B cell (primary cell): ENCODE data around the gene CMYA5. TPM values are rescaled to one million over a fixed set of nuclear protein-coding genes. Genes with fewer than 3 reads are reported as not detected.

Experiments used
- ATAC-seq: fragments of 200-7000 bp; cut with Tn5 transposase; one replicate; pipeline ENCODE4 v1.10.0; 2021; ENCODE audit warnings: low read depth, mild to moderate bottlenecking, moderate number of reproducible peaks, moderate library complexity
- CTCF ChIA-PET: fragments of 350-600 bp; sonication (Branson Sonifier 250); formaldehyde crosslinking; loops from one replicate; lab custom pipeline; 2021; ENCODE audit warnings: antibody characterized with exemption, inconsistent platforms; lab: Charles Lee
- POLR2A ChIA-PET: fragments of 350-600 bp; sonication (Branson Sonifier 250); formaldehyde crosslinking; loops from one replicate; lab custom pipeline; 2021; ENCODE audit warnings: antibody characterized with exemption; lab: Charles Lee
- DNase-seq: peaks from one replicate; pipeline ENCODE4 v3.0.0; 2013
- H2AFZ ChIP-seq: 2 replicates; pipeline ENCODE4 v1.6.1; 2012; ENCODE audit warnings: mild to moderate bottlenecking, low read depth, low read length; ENCODE audit not compliant: insufficient read depth, poor library complexity, severe bottlenecking
- H3K27ac ChIP-seq, 2 donors: 1 replicate in 1 of 2; 2 replicates in 1 of 2; pipeline ENCODE4 v1.5.1; 2012 to 2013; ENCODE audit warnings: low read length in 2 of 2, mild to moderate bottlenecking in 2 of 2, moderate library complexity in 1 of 2
- H3K27me3 ChIP-seq, 4 experiments: fragments of 200-600 bp in 1 of 4; sonication (generic) in 1 of 4; replicated peaks in 1 of 4; 1 replicate in 2 of 4; 2 replicates in 2 of 4; pipeline versions ENCODE4 v1.6.1 to v1.7.0; 2013 to 2016; ENCODE audit warnings: low read length in 3 of 4, mild to moderate bottlenecking in 2 of 4, mixed read lengths in 1 of 4, moderate library complexity in 1 of 4; ENCODE audit not compliant: insufficient read depth in 4 of 4, control insufficient read depth in 3 of 4; ENCODE audit errors: control extremely low read depth in 1 of 4
- H3K36me3 ChIP-seq, 2 experiments: replicated peaks in 1 of 2; 1 replicate in 1 of 2; 2 replicates in 1 of 2; pipeline versions ENCODE4 v1.6.1 to v1.7.1; 2013; ENCODE audit warnings: low read length in 1 of 2; ENCODE audit not compliant: insufficient read depth in 2 of 2, control insufficient read depth in 1 of 2; ENCODE audit errors: control extremely low read depth in 1 of 2, extremely low read depth in 1 of 2
- H3K4me1 ChIP-seq, 2 donors: fragments of 200-600 bp in 1 of 2; sonication (generic) in 1 of 2; 1 replicate in 1 of 2; 2 replicates in 1 of 2; pipeline versions ENCODE4 v1.5.1 to v1.6.1; 2013 to 2017; ENCODE audit warnings: low read length in 2 of 2; ENCODE audit not compliant: control insufficient read depth in 2 of 2, insufficient read depth in 2 of 2
- H3K4me2 ChIP-seq: replicated peaks from 2 replicates; pipeline ENCODE3; 2012; ENCODE audit warnings: mild to moderate bottlenecking, low read depth, low read length; ENCODE audit not compliant: poor library complexity, severe bottlenecking
- H3K4me3 ChIP-seq, 5 experiments: fragments of 200-600 bp in 1 of 5; sonication (generic) in 1 of 5; 1 replicate in 3 of 5; 2 replicates in 2 of 5; pipeline versions ENCODE4 v1.5.1 to v1.7.0; 2011 to 2016; ENCODE audit warnings: low read length in 4 of 5, mild to moderate bottlenecking in 4 of 5, low read depth in 2 of 5, control low read depth in 1 of 5, moderate library complexity in 1 of 5; ENCODE audit not compliant: insufficient read depth in 1 of 5; ENCODE audit errors: control extremely low read depth in 1 of 5, extremely low read depth in 1 of 5
- H3K79me2 ChIP-seq: fragments of 200-600 bp; sonication (generic); one replicate; pipeline ENCODE4 v1.6.0; 2016; ENCODE audit warnings: low read length; ENCODE audit not compliant: control insufficient read depth, insufficient read depth
- H3K9ac ChIP-seq: fragments of 200-600 bp; sonication (generic); 2 replicates; pipeline ENCODE4 v1.6.1; 2017; ENCODE audit warnings: mild to moderate bottlenecking, low read length, moderate library complexity
- H3K9me3 ChIP-seq, 3 donors: one replicate each; pipeline versions ENCODE4 v1.6.1 to v1.7.1; 2013; ENCODE audit warnings: low read length in 2 of 3; ENCODE audit not compliant: control insufficient read depth in 2 of 3, insufficient read depth in 1 of 3; ENCODE audit errors: control extremely low read depth in 1 of 3
- H4K20me1 ChIP-seq: 2 replicates; pipeline ENCODE4 v1.6.0; 2012; ENCODE audit warnings: mild to moderate bottlenecking, low read length; ENCODE audit not compliant: insufficient read depth, control insufficient read depth, poor library complexity, severe bottlenecking
- H3K27ac Mint-ChIP-seq: one replicate; pipeline ENCODE4 v1.8.0; 2021; ENCODE audit warnings: mixed read lengths
- H3K27me3 Mint-ChIP-seq: one replicate; pipeline ENCODE4 v1.8.0; 2021; ENCODE audit warnings: mixed read lengths
- H3K4me1 Mint-ChIP-seq: one replicate; pipeline ENCODE4 v1.8.0; 2021; ENCODE audit warnings: mixed read lengths
- H3K4me3 Mint-ChIP-seq: one replicate; pipeline ENCODE4 v1.8.0; 2021; ENCODE audit warnings: mixed read lengths
- H3K9me3 Mint-ChIP-seq: one replicate; pipeline ENCODE4 v1.8.0; 2022; ENCODE audit warnings: mixed read lengths; ENCODE audit not compliant: insufficient read depth
- EZH2 ChIP-seq: IDR thresholded peaks from 2 replicates; pipeline ENCODE4 v1.6.1; 2012; ENCODE audit warnings: borderline replicate concordance, low read depth, mild to moderate bottlenecking, moderate library complexity, low read length; ENCODE audit not compliant: insufficient read depth, poor library complexity, severe bottlenecking
- WGBS: methylation state at CpG from one replicate; pipeline ENCODE4 v1.1.5; 2013; ENCODE audit warnings: missing lambda C conversion rate; ENCODE audit not compliant: insufficient coverage; 5-methylcytosine and 5-hydroxymethylcytosine counted together
- intact Hi-C: fragments of 100-400 bp; cut with micrococcal nuclease; formaldehyde crosslinking; loops from one replicate; pipeline ENCODE4 v1.10.0; 2022
- polyA plus RNA-seq: library from polyadenylated mRNA; depleted of rRNA; stranded (reverse); fragments of >200 nt; gene quantifications from 2 replicates; pipeline ENCODE4 v1.2.3, GENCODE V29; 2012
- total RNA-seq, 2 donors: library from RNA; stranded (reverse); fragments of 120-200 nt in 1 of 2; gene quantifications; 1 replicate in 1 of 2; 2 replicates in 1 of 2; pipeline versions ENCODE4 v1.2.3 to v1.2.4, GENCODE V29; 2013 to 2022
- TF ChIP-seq, protein P1 (sequence below): fragments of 200-600 bp; IDR thresholded peaks from one replicate; pipeline ENCODE4 v1.8.0; 2022; ENCODE audit warnings: antibody characterized with exemption, mild to moderate bottlenecking

CMYA5 gene
- total and polyA plus RNA-seq, 2 donors (not counting 1 experiment from before 2014, with no cell fraction given) = 0.01 to 0.25 TPM

DNA sequence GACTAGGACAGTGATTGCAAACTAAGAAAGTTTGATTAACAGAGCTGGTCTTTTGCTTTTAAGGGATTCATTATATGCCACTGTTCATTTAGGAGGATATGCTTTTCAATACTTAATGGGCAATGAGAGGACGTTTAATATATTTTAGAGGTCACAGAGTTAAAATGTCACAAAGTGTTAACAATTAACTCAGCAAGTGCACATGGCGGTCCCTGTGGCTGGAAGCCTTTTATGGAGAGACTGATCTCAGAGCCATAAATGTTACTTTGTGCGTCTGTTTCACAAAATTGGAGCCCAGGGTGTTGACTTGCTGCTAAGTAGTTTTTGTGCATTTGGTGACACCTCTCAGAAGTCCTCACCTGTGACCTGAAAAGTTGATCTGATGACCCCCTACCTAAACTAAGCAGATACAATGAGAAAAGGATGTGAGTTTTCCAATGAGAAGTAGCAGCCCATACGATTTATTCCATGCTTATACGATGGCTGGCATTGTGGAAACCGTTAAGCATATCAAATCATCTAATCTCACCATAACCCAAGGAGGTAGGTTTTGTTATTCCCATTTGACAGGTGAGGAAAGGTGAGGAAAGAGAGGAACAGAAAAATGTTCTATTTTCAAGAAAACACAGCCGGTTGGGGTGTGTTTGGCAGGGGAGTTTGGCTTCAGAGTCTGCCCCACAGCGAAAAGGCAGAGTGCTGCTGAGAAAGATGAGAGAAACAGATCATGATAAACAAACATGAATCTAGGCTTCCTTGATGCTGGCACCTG lies 64.4 kb downstream of the CMYA5 start:
- intact Hi-C loops = no loop called here
- Mint-ChIP-seq H3K9me3 (no peaks in the 10 kb centered on the region), H3K27ac (no peak overlapping the region), H3K4me3 (no peak overlapping the region), H3K27me3 (peaks cover 17% of the 10 kb centered on the region), H3K4me1 (no peaks in the 10 kb centered on the region)
- Histone ChIP-seq H2AFZ (no peak overlapping the region), H3K36me3 (no peaks in the 10 kb centered on the region), H3K9ac (no peak overlapping the region), H3K27me3 (peaks cover 0 to 4% (median 1%) of the 10 kb centered on the region in 4 experiments), H4K20me1 (no peaks in the 10 kb centered on the region), H3K27ac (no peak overlapping the region), H3K4me2 (no peak overlapping the region), H3K4me3 (no peak overlapping the region), H3K9me3 (no peaks in the 10 kb centered on the region), H3K4me1 (no peaks in the 10 kb centered on the region), H3K79me2 (no peaks in the 10 kb centered on the region)
- WGBS = 89% methylated on average over 3 of the region's 8 CpGs
- TF ChIP-seq EZH2 = no peak
- TF ChIP-seq, protein P1, sequence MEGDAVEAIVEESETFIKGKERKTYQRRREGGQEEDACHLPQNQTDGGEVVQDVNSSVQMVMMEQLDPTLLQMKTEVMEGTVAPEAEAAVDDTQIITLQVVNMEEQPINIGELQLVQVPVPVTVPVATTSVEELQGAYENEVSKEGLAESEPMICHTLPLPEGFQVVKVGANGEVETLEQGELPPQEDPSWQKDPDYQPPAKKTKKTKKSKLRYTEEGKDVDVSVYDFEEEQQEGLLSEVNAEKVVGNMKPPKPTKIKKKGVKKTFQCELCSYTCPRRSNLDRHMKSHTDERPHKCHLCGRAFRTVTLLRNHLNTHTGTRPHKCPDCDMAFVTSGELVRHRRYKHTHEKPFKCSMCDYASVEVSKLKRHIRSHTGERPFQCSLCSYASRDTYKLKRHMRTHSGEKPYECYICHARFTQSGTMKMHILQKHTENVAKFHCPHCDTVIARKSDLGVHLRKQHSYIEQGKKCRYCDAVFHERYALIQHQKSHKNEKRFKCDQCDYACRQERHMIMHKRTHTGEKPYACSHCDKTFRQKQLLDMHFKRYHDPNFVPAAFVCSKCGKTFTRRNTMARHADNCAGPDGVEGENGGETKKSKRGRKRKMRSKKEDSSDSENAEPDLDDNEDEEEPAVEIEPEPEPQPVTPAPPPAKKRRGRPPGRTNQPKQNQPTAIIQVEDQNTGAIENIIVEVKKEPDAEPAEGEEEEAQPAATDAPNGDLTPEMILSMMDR = no peak
- POLR2A ChIA-PET = no interaction called here
- CTCF ChIA-PET = no interaction called here
- DNase-seq = no peak
- ATAC-seq = no peak

DNA sequence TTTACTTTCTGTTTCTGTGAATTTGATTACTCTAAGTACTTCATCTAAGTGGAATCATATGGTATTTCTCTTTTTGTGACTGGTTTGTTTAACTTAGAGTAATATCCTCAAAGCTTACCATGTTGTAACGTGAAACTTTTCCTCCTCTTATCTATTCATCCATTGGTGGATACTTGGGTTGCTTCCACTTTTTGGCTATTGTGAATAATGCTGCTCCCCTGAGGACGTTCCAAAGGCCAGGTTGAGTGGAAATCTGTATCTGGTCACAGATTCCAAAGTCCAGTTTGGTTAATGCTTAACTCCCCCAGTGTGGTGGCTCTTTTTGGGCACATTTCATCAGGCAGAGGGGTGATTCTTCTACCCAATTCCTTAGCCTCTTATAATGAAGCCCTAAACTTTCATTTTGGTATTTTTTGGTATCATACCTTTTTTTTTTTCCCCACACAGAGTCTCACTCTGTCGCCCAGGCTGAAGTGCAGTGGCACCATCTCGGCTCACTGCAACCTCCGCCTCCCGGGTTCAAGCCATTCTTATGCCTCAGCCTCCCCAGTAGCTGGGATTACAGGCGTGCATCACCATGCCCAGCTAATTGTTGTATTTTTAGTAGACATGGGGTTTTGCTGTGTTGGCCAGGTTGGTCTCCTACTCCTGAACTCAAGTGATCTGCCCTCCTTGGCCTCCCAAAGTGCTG lies 65.4 kb downstream of the CMYA5 start:
- H3K9me3 ChIP-seq = no peaks in the 10 kb centered on the region
- DNase-seq = no peak
- no peak overlapping the region for H2AFZ ChIP-seq
- TF ChIP-seq, protein P1 = no peak
- no peak for TF ChIP-seq EZH2
- H3K27me3 Mint-ChIP-seq = peaks cover 12% of the 10 kb centered on the region
- no peak overlapping the region for H3K4me3 Mint-ChIP-seq
- no peak overlapping the region for H3K27ac Mint-ChIP-seq
- CTCF ChIA-PET = no interaction called here
- H3K4me2 ChIP-seq = no peak overlapping the region
- H3K9ac ChIP-seq = no peak overlapping the region
- H3K36me3 ChIP-seq = no peaks in the 10 kb centered on the region
- no peaks in the 10 kb centered on the region for H3K9me3 Mint-ChIP-seq
- no peaks in the 10 kb centered on the region for H4K20me1 ChIP-seq
- ATAC-seq = no peak
- 93% methylated on average over 3 of the region's 7 CpGs for WGBS
- intact Hi-C loops = no loop called here
- no peaks in the 10 kb centered on the region for H3K4me1 Mint-ChIP-seq
- H3K79me2 ChIP-seq = no peaks in the 10 kb centered on the region
- H3K4me3 ChIP-seq = no peak overlapping the region
- H3K4me1 ChIP-seq = no peaks in the 10 kb centered on the region
- no peak overlapping the region for H3K27ac ChIP-seq
- peaks cover 0 to 4% (median 1%) of the 10 kb centered on the region in 4 experiments for H3K27me3 ChIP-seq
- POLR2A ChIA-PET = no interaction called here
